Globus pallidus (tissue), 1 donor: ENCODE data around the gene PLD4.
"Not testable (repeated sequence)": the region's sequence is repeated elsewhere in the genome, so short reads cannot be mapped to it uniquely, and the experiment has no call there.

ENCODE experiments used
- DNase-seq: peaks from one replicate; pipeline ENCODE4 v3.0.0-alpha.2; 2015; ENCODE audit warnings: low spot score

PLD4 gene

GRCh38 chr14:104940526-104941150 is 16.0 kb downstream of the PLD4 start:
- DNase-seq, result no peak

- DNase-seq, result no peak
These were observed 17.1 kb downstream of the PLD4 start for GRCh38 chr14:104941508-104942365.

- no peak for DNase-seq
These were observed 17.9 kb downstream of the PLD4 start for GRCh38 chr14:104942586-104942985.

GRCh38 chr14:104943216-104944015 is 18.7 kb downstream of the PLD4 start:
- not testable (repeated sequence) for DNase-seq

- DNase-seq, result not testable (repeated sequence)
These were observed 19.3 kb downstream of the PLD4 start for GRCh38 chr14:104944016-104944308.

GRCh38 chr14:104944436-104945205 is 19.9 kb downstream of the PLD4 start:
- DNase-seq, result not testable (repeated sequence)

- not testable (repeated sequence) for DNase-seq
These were observed 20.6 kb downstream of the PLD4 start for GRCh38 chr14:104945266-104945665.

GRCh38 chr14:104945986-104946965 is 21.6 kb downstream of the PLD4 start:
- not testable (repeated sequence) for DNase-seq

- not testable (repeated sequence) for DNase-seq
These were observed 22.5 kb downstream of the PLD4 start for GRCh38 chr14:104947201-104947600.

GRCh38 chr14:104947881-104948735 is 23.4 kb downstream of the PLD4 start:
- DNase-seq, result not testable (repeated sequence)

- no peak for DNase-seq
These were observed 24.0 kb downstream of the PLD4 start for GRCh38 chr14:104948736-104949031.

- DNase-seq, result not testable (repeated sequence)
These were observed 24.8 kb downstream of the PLD4 start for GRCh38 chr14:104949406-104949955.

GRCh38 chr14:104950021-104950420 is 25.3 kb downstream of the PLD4 start:
- no peak for DNase-seq

GRCh38 chr14:104950701-104951100 is 26.0 kb downstream of the PLD4 start:
- DNase-seq, result not testable (repeated sequence)

- DNase-seq, result not testable (repeated sequence)
These were observed 27.4 kb downstream of the PLD4 start for GRCh38 chr14:104951863-104952657.

GRCh38 chr14:104953097-104953496 is 28.4 kb downstream of the PLD4 start:
- DNase-seq, result no peak

GRCh38 chr14:104953896-104954656 is 29.4 kb downstream of the PLD4 start:
- no peak for DNase-seq
